Peyer's patch (tissue), 4 donors: ENCODE measurements around the gene CDHR2. TPM values are rescaled to one million over a fixed set of nuclear protein-coding genes. Genes with fewer than 3 reads are reported as not detected.

Experiments
- DNase-seq, 3 donors: peaks; one replicate each; pipeline ENCODE4 v3.0.0-alpha.2; 2017 to 2019
- H3K27ac ChIP-seq, 4 donors: fragments of 200-600 bp; sonication (generic); one replicate each; pipeline ENCODE4 v1.5.1; 2016 to 2019
- H3K27me3 ChIP-seq, 2 donors: fragments of 200-600 bp; sonication (generic); one replicate each; pipeline ENCODE4 v1.5.1; 2019
- H3K36me3 ChIP-seq, 3 donors: fragments of 200-600 bp; sonication (generic); one replicate each; pipeline ENCODE4 v1.5.1; 2016 to 2019
- H3K4me1 ChIP-seq, 4 donors: fragments of 200-600 bp; sonication (generic); one replicate each; pipeline ENCODE4 v1.5.1; 2016 to 2019
- H3K4me3 ChIP-seq, 4 donors: fragments of 200-600 bp; sonication (generic); 1 replicate in 3 of 4; 2 replicates in 1 of 4; pipeline ENCODE4 v1.5.1; 2016 to 2019; ENCODE audit warnings: mild to moderate bottlenecking in 1 of 4
- H3K9me3 ChIP-seq, 4 donors: fragments of 200-600 bp; sonication (generic); one replicate each; pipeline ENCODE4 v1.5.1; 2016 to 2019; ENCODE audit warnings: mild to moderate bottlenecking in 1 of 4
- CTCF ChIP-seq, 6 experiments: fragments of 450-650 bp in 4 of 6; fragments of 200-600 bp in 2 of 6; sonication (generic) in 1 of 6; IDR thresholded peaks; one replicate each; pipeline ENCODE4 v1.5.1; 2017 to 2019; ENCODE audit warnings: antibody characterized with exemption in 6 of 6, mild to moderate bottlenecking in 3 of 6, moderate library complexity in 1 of 6
- POLR2A ChIP-seq, 2 donors: fragments of 450-650 bp; IDR thresholded peaks; one replicate each; pipeline ENCODE4 v1.5.1; 2017; ENCODE audit warnings: antibody characterized with exemption in 2 of 2, mild to moderate bottlenecking in 2 of 2, moderate library complexity in 2 of 2
- total RNA-seq, 4 donors: library from RNA; depleted of rRNA; stranded (reverse); fragments of >200 nt; gene quantifications; one replicate each; pipeline ENCODE4 v1.1.0, GENCODE V29; 2016

The CDHR2 gene
- total RNA-seq, 4 donors from 2014 or later = 39.6 to 823 (median 613) TPM

GRCh38 chr5:176519810-176520720, 29.1 kb upstream of the CDHR2 start:
- H3K27ac ChIP-seq = no peak overlapping the region
- H3K36me3 ChIP-seq = no peaks in the 10 kb centered on the region
- no peaks in the 10 kb centered on the region for H3K27me3 ChIP-seq
- H3K4me1 ChIP-seq = no peaks in the 10 kb centered on the region
- DNase-seq = no peak
- no peaks in the 10 kb centered on the region for H3K9me3 ChIP-seq
- no peak for TF ChIP-seq POLR2A (IDR thresholded peaks at IDR 0.05)
- peak in 1 of 6 experiments; percentile 16 for TF ChIP-seq CTCF (IDR thresholded peaks at IDR 0.05)
- H3K4me3 ChIP-seq = no peak overlapping the region

GRCh38 chr5:176521286-176521685, 27.9 kb upstream of the CDHR2 start:
- H3K27me3 ChIP-seq = no peaks in the 10 kb centered on the region
- no peak overlapping the region for H3K4me3 ChIP-seq
- no peaks in the 10 kb centered on the region for H3K4me1 ChIP-seq
- H3K27ac ChIP-seq = no peak overlapping the region
- no peak for TF ChIP-seq POLR2A (IDR thresholded peaks at IDR 0.05)
- no peaks in the 10 kb centered on the region for H3K9me3 ChIP-seq
- H3K36me3 ChIP-seq = no peaks in the 10 kb centered on the region
- DNase-seq = no peak

DNA sequence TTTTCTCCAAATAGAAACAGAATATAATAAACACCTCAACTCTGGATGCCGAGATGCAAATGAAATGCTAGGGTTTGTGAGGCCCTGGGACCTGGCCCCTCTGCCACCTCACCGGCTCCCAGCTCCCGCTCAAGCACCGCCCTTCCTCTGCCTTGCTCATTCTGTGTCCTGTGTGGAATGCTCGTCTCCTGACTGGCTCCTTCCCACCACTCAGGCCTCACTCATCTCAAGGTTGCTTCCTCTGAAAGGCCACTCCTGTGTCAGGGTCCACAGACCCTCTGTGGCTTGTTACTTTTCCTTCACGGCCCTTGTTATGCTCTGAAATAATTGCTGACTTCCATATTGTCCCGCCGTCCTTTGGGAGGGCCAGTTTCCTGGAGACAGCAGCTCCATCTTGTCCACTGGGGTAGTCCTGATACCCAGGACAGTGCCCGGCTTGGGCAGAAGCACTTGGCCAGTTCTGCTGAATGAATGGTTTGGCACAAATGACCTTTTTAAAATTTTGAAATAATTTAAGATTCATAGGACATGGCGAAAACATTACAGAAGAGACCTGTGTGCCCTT, 27.4 kb upstream of the CDHR2 start:
- no peak for DNase-seq
- no peaks in the 10 kb centered on the region for H3K9me3 ChIP-seq
- H3K36me3 ChIP-seq = no peaks in the 10 kb centered on the region
- H3K27ac ChIP-seq = no peak overlapping the region
- TF ChIP-seq CTCF (IDR thresholded peaks at IDR 0.05) = no peak
- H3K4me1 ChIP-seq = no peaks in the 10 kb centered on the region
- no peaks in the 10 kb centered on the region for H3K27me3 ChIP-seq
- no peak overlapping the region for H3K4me3 ChIP-seq

DNA sequence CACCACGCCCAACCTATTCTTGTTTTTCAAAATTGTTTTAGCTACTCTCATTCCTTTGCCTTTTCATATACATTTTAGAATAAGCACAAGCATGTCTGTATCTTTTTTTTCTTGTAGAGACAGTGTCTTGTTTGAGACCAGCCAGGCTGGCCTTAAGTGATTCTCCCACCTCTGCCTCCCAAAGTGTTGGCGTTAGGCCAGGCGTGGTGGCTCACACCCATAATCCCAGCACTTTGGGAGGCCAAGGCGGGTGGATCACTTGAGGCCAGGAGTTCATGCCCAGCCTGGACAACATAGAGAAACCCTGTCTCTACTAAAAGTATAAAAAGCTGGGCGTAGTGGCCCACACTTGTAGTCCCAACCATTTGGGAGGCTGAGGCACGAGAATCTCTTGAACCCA, 25.0 kb upstream of the CDHR2 start:
- H3K9me3 ChIP-seq = no peaks in the 10 kb centered on the region
- peaks cover 0 to 21% (median 0%) of the 10 kb centered on the region in 3 donors for H3K36me3 ChIP-seq
- H3K4me1 ChIP-seq = peaks cover 0 to 8% (median 0%) of the 10 kb centered on the region in 4 donors
- H3K27ac ChIP-seq = no peak overlapping the region
- no peak overlapping the region for H3K4me3 ChIP-seq
- no peak for DNase-seq
- no peaks in the 10 kb centered on the region for H3K27me3 ChIP-seq
- TF ChIP-seq POLR2A (IDR thresholded peaks at IDR 0.05) = no peak
- TF ChIP-seq CTCF (IDR thresholded peaks at IDR 0.05) = no peak

DNA sequence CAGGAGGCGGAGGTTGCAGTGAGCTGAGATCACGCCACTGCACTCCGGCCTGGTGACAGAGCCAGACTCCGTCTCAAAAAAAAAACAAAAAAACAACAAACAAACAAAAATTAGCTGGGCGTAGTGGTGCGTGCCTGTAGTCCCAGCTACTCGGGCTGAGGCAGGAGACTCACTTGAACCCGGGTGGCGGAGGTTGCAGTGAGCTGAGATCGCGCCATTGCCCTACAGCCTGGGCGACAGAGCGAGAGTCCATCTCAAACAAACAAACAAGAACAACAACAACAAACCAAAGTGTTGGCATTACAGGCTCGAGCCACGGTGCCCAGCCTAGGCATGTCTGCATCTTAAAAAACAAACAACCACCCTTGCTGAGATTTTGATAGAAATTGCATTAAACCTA, 24.2 kb upstream of the CDHR2 start:
- H3K9me3 ChIP-seq = no peaks in the 10 kb centered on the region
- H3K4me3 ChIP-seq = no peak overlapping the region
- H3K36me3 ChIP-seq = peaks cover 0 to 29% (median 0%) of the 10 kb centered on the region in 3 donors
- peaks cover 0 to 15% (median 2%) of the 10 kb centered on the region in 4 donors for H3K4me1 ChIP-seq
- no peaks in the 10 kb centered on the region for H3K27me3 ChIP-seq
- no peak for DNase-seq
- no peak overlapping the region for H3K27ac ChIP-seq
- TF ChIP-seq CTCF (IDR thresholded peaks at IDR 0.05) = no peak
- no peak for TF ChIP-seq POLR2A (IDR thresholded peaks at IDR 0.05)

- DNase-seq = no peak
- Histone ChIP-seq H3K9me3 (no peaks in the 10 kb centered on the region), H3K27me3 (no peaks in the 10 kb centered on the region), H3K4me1 (peaks cover 0 to 22% (median 4%) of the 10 kb centered on the region in 4 donors), H3K27ac (no peak overlapping the region), H3K4me3 (no peak overlapping the region), H3K36me3 (peaks cover 0 to 36% (median 0%) of the 10 kb centered on the region in 3 donors)
- no peak for TF ChIP-seq POLR2A (IDR thresholded peaks at IDR 0.05)
- no peak for TF ChIP-seq CTCF (IDR thresholded peaks at IDR 0.05)
Observed at GRCh38 chr5:176525677-176526076, 23.5 kb upstream of the CDHR2 start.
